Osteoblast (primary cell): ENCODE measurements around the gene NOD2. TPM values are rescaled to one million over a fixed set of nuclear protein-coding genes. Genes with fewer than 3 reads are reported as not detected.

ENCODE experiments used
- DNase-seq: peaks from one replicate; pipeline ENCODE4 v3.0.0; 2011; ENCODE audit warnings: low spot score, mixed read lengths; ENCODE audit not compliant: insufficient read length; ENCODE audit errors: missing footprints
- H2AFZ ChIP-seq: 2 replicates; pipeline ENCODE4 v1.6.0; 2011; ENCODE audit warnings: mild to moderate bottlenecking, low read length
- H3K27ac ChIP-seq: 2 replicates; pipeline ENCODE4 v1.5.1; 2011; ENCODE audit warnings: mild to moderate bottlenecking, low read depth, low read length, moderate library complexity
- H3K27me3 ChIP-seq: 2 replicates; pipeline ENCODE4 v1.6.0; 2012; ENCODE audit warnings: mild to moderate bottlenecking, control low read depth, inconsistent platforms, low read length, moderate library complexity; ENCODE audit not compliant: insufficient read depth
- H3K36me3 ChIP-seq: 2 replicates; pipeline ENCODE4 v1.5.1; 2011; ENCODE audit warnings: mild to moderate bottlenecking, low read length, control low read depth, moderate library complexity; ENCODE audit not compliant: insufficient read depth
- H3K4me1 ChIP-seq: 2 replicates; pipeline ENCODE4 v1.5.1; 2011; ENCODE audit warnings: mild to moderate bottlenecking, low read length, control low read depth, moderate library complexity; ENCODE audit not compliant: insufficient read depth
- H3K4me2 ChIP-seq: 2 replicates; pipeline ENCODE4 v1.6.0; 2011; ENCODE audit warnings: mild to moderate bottlenecking, low read length; ENCODE audit not compliant: insufficient read depth
- H3K4me3 ChIP-seq: fragments of 200-600 bp; sonication (generic); 3 replicates; pipeline ENCODE4 v1.5.1; 2012; ENCODE audit warnings: mild to moderate bottlenecking, low read length, inconsistent platforms; ENCODE audit not compliant: insufficient read depth
- H3K79me2 ChIP-seq: 2 replicates; pipeline ENCODE4 v1.6.0; 2012; ENCODE audit warnings: mild to moderate bottlenecking, low read length, control low read depth, inconsistent platforms; ENCODE audit not compliant: insufficient read depth
- H3K9me3 ChIP-seq: 2 replicates; pipeline ENCODE4 v1.5.1; 2011; ENCODE audit warnings: low read depth, low read length, control low read depth
- H4K20me1 ChIP-seq: 2 replicates; pipeline ENCODE4 v1.6.0; 2012; ENCODE audit warnings: mild to moderate bottlenecking, low read length, control low read depth; ENCODE audit not compliant: insufficient read depth
- total RNA-seq: library from RNA; depleted of rRNA; stranded (reverse); fragments of >200 nt; gene quantifications from 2 replicates; pipeline ENCODE4 v1.2.3, GENCODE V29; 2012
- TF ChIP-seq, protein P1 (sequence below): IDR thresholded peaks from 2 replicates; pipeline ENCODE4 v1.5.1; 2011; ENCODE audit warnings: mild to moderate bottlenecking, low read depth, low read length, moderate library complexity; ENCODE audit errors: extremely low read depth

NOD2 gene
- total RNA-seq, 1 donor = under 0.01 TPM

DNA sequence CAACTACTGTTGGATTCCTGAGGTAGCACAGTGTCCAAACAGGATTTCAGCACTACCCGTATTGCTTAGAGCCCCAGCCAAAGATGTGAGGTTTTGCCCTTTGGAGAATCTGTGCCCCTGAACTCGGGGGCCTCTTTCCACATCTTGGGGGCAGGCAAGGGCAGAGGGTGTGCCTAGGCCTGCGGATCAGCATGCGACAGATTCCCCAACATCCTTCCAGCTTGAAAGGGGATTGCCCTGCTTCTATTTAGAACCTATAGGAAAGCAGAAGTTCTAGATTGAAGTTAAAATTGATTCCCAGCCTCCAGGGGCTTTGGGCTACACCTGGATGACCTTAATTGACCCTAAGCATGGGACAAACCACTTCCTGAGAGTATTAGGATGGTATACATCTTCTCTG, 19.6 kb downstream of the NOD2 start:
- Histone ChIP-seq H3K4me2 (no peak overlapping the region), H3K4me1 (no peaks in the 10 kb centered on the region), H3K9me3 (no peaks in the 10 kb centered on the region), H3K27ac (no peak overlapping the region), H3K79me2 (no peaks in the 10 kb centered on the region), H3K36me3 (no peaks in the 10 kb centered on the region), H3K4me3 (no peak overlapping the region), H2AFZ (no peak overlapping the region), H3K27me3 (no peaks in the 10 kb centered on the region), H4K20me1 (no peaks in the 10 kb centered on the region)
- DNase-seq = no peak
- TF ChIP-seq, protein P1, sequence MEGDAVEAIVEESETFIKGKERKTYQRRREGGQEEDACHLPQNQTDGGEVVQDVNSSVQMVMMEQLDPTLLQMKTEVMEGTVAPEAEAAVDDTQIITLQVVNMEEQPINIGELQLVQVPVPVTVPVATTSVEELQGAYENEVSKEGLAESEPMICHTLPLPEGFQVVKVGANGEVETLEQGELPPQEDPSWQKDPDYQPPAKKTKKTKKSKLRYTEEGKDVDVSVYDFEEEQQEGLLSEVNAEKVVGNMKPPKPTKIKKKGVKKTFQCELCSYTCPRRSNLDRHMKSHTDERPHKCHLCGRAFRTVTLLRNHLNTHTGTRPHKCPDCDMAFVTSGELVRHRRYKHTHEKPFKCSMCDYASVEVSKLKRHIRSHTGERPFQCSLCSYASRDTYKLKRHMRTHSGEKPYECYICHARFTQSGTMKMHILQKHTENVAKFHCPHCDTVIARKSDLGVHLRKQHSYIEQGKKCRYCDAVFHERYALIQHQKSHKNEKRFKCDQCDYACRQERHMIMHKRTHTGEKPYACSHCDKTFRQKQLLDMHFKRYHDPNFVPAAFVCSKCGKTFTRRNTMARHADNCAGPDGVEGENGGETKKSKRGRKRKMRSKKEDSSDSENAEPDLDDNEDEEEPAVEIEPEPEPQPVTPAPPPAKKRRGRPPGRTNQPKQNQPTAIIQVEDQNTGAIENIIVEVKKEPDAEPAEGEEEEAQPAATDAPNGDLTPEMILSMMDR = no peak

DNA sequence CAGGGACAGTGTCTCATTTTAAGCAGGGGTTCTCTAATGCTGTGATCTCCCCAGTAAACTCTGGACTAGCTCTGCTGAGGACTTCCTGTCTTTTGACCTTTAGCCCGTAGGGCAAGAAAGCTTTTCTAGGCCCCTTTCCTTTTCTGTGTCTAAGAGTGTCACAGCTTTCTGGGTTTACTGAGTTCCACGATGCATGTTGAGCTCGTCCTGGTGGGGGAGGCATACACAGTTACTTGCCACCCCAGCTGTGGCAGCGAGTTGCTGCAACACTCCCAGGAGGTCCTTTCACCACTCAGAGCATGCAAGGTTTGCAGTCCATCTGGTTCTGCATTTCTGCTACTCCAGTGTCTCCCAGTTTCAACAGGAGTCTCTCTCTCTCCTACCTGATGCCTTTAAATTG, 23.7 kb downstream of the NOD2 start:
- TF ChIP-seq, protein P1 = no peak
- Histone ChIP-seq H3K4me1 (no peaks in the 10 kb centered on the region), H4K20me1 (no peaks in the 10 kb centered on the region), H3K4me3 (no peak overlapping the region), H3K4me2 (no peak overlapping the region), H3K27ac (no peak overlapping the region), H3K9me3 (no peaks in the 10 kb centered on the region), H3K79me2 (no peaks in the 10 kb centered on the region), H2AFZ (no peak overlapping the region), H3K27me3 (no peaks in the 10 kb centered on the region), H3K36me3 (no peaks in the 10 kb centered on the region)
- no peak for DNase-seq

DNA sequence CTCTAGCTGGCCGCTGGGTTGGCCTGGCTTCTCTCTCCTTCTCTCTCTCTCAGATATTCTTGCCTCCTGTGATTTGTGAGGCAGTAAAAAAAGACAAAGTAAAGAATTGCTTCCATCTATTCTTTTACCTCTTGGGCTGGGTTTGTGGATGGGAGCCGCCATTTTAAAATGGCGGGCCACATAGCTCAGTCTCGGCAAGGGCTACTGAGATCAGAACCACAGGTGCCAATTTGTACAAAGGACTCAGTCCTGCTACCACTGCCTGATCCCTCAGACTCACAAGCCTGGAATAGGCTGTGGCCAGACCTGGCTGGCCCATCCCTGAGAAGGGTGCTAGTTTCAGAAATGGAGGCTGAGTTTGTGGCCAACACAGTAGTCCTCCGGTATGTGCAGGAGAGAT, 24.1 kb downstream of the NOD2 start:
- Histone ChIP-seq H3K79me2 (no peaks in the 10 kb centered on the region), H3K4me3 (no peak overlapping the region), H3K27me3 (no peaks in the 10 kb centered on the region), H4K20me1 (no peaks in the 10 kb centered on the region), H2AFZ (no peak overlapping the region), H3K27ac (no peak overlapping the region), H3K36me3 (no peaks in the 10 kb centered on the region), H3K4me2 (no peak overlapping the region), H3K9me3 (no peaks in the 10 kb centered on the region), H3K4me1 (no peaks in the 10 kb centered on the region)
- TF ChIP-seq, protein P1 = no peak
- DNase-seq = no peak

DNA sequence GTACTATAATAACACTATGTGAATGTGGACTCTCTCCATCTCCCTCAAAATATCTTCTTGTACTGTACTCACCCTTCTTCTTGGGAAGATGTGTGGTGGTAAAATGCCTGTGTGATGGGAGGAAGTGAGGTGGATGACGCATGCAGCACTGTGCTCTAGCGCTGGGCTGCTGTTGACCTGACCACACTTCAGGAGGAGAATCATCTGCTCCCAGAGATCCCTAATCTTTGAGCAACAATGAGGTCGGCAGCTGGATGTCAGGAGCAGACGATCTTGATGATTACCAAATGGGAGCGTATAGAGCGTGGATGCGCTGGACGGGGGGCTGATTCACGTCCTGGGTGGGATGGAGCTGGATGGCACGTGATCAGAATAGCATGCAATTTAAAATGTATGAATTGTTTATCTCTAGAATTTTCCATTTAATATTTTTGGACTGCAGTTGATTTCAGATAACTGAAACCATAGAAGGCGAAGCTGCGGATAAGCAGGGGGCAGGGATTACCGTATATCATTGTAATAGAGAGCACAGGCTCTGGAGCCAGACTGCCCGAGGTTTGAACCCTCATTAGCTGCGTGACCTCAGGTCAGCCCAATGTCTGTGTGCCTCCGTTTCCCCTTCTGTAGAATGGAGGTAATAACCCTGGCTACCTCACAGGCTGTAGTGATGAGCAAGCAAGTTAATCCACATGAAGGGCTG, 24.8 kb downstream of the NOD2 start:
- no peaks in the 10 kb centered on the region for H3K27me3 ChIP-seq
- H2AFZ ChIP-seq = no peak overlapping the region
- no peaks in the 10 kb centered on the region for H3K9me3 ChIP-seq
- H3K4me3 ChIP-seq = no peak overlapping the region
- DNase-seq = no peak
- no peak overlapping the region for H3K27ac ChIP-seq
- TF ChIP-seq, protein P1 = no peak
- H4K20me1 ChIP-seq = no peaks in the 10 kb centered on the region
- H3K36me3 ChIP-seq = no peaks in the 10 kb centered on the region
- no peaks in the 10 kb centered on the region for H3K4me1 ChIP-seq
- no peaks in the 10 kb centered on the region for H3K79me2 ChIP-seq
- no peak overlapping the region for H3K4me2 ChIP-seq
